Fibroblast of lung (primary cell): Measurements from ENCODE around the gene SLC4A8.

Experiments
- EZH2 ChIP-seq: IDR thresholded peaks from 2 replicates; pipeline ENCODE4 v1.5.1; 2012; ENCODE audit warnings: low read length, control low read depth, mild to moderate bottlenecking; ENCODE audit errors: missing control alignments
- TF ChIP-seq, protein P1 (sequence below), 2 donors: IDR thresholded peaks in 1 of 2; conservative IDR thresholded peaks in 1 of 2; 1 replicate in 1 of 2; 2 replicates in 1 of 2; pipeline ENCODE4 v1.5.1; 2011 to 2012; ENCODE audit warnings: low read length in 2 of 2, control low read depth in 1 of 2, inconsistent platforms in 1 of 2, low read depth in 1 of 2, mild to moderate bottlenecking in 1 of 2

DNA sequence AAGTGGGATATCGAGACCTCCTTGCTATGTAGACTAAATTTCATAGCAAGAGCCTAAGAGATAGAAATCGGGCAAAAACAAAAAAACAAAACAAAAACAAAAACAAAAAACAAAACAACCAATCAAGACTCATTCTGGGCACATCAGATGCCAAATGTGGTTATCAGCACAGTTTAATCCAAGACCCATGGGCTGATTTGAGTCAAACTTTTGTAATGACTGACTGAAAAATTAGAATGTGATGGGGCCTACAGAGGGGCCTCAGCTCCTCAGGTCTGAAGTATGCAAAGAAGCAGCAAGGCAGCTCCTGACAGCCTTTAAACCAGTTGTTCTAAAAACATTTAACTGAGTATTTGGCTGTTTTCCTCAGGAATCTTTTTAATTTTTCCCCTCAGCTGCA is 49.3 kb downstream of the SLC4A8 start:
- TF ChIP-seq, protein P1, sequence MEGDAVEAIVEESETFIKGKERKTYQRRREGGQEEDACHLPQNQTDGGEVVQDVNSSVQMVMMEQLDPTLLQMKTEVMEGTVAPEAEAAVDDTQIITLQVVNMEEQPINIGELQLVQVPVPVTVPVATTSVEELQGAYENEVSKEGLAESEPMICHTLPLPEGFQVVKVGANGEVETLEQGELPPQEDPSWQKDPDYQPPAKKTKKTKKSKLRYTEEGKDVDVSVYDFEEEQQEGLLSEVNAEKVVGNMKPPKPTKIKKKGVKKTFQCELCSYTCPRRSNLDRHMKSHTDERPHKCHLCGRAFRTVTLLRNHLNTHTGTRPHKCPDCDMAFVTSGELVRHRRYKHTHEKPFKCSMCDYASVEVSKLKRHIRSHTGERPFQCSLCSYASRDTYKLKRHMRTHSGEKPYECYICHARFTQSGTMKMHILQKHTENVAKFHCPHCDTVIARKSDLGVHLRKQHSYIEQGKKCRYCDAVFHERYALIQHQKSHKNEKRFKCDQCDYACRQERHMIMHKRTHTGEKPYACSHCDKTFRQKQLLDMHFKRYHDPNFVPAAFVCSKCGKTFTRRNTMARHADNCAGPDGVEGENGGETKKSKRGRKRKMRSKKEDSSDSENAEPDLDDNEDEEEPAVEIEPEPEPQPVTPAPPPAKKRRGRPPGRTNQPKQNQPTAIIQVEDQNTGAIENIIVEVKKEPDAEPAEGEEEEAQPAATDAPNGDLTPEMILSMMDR (conservative IDR thresholded peaks at IDR 0.05 in 1 of 2, IDR thresholded peaks at IDR 0.05 in 1 of 2; ENCODE audit: low read depth in 1 of 2, low read length in 2 of 2): no peak
- no peak for TF ChIP-seq EZH2
